Progenitor cell of endocrine pancreas (in vitro differentiated cells): ENCODE data around the gene PRPF31. TPM values are rescaled to one million over a fixed set of nuclear protein-coding genes. Genes with fewer than 3 reads are reported as not detected.
"Not testable (repeated sequence)": the region's sequence is repeated elsewhere in the genome, so short reads cannot be mapped to it uniquely, and the experiment has no call there.

Experiments
- DNase-seq: peaks from one replicate; pipeline ENCODE4 v3.0.0; 2021; ENCODE audit warnings: low spot score; ENCODE audit not compliant: unreplicated experiment
- H3K27ac Mint-ChIP-seq: 2 replicates; pipeline ENCODE4 v1.8.0; 2021; ENCODE audit warnings: mild to moderate bottlenecking, moderate library complexity, mixed read lengths
- H3K27me3 Mint-ChIP-seq: 2 replicates; pipeline ENCODE4 v1.8.0; 2021; ENCODE audit warnings: mixed read lengths
- H3K36me3 Mint-ChIP-seq: 2 replicates; pipeline ENCODE4 v1.8.0; 2022; ENCODE audit warnings: mixed read lengths; ENCODE audit not compliant: insufficient read depth
- H3K4me1 Mint-ChIP-seq: 2 replicates; pipeline ENCODE4 v1.8.0; 2021; ENCODE audit warnings: low read depth, mixed read lengths
- H3K4me3 Mint-ChIP-seq: 2 replicates; pipeline ENCODE4 v1.8.0; 2021; ENCODE audit warnings: low read depth, mild to moderate bottlenecking, moderate library complexity, mixed read lengths
- H3K9me3 Mint-ChIP-seq: 2 replicates; pipeline ENCODE4 v1.8.0; 2021; ENCODE audit warnings: low read depth, mixed read lengths
- total RNA-seq: library from RNA; stranded (reverse); gene quantifications from 2 replicates; pipeline ENCODE4 v1.2.1, GENCODE V29; 2021
- TF ChIP-seq, protein P1 (sequence below): fragments of 200-600 bp; sonication (generic); IDR thresholded peaks from one replicate; pipeline ENCODE4 v1.5.0; 2021; ENCODE audit warnings: antibody characterized with exemption, mild to moderate bottlenecking; ENCODE audit not compliant: unreplicated experiment

Gene PRPF31
- total RNA-seq, 1 donor from 2014 or later, result 71.3 TPM

DNA sequence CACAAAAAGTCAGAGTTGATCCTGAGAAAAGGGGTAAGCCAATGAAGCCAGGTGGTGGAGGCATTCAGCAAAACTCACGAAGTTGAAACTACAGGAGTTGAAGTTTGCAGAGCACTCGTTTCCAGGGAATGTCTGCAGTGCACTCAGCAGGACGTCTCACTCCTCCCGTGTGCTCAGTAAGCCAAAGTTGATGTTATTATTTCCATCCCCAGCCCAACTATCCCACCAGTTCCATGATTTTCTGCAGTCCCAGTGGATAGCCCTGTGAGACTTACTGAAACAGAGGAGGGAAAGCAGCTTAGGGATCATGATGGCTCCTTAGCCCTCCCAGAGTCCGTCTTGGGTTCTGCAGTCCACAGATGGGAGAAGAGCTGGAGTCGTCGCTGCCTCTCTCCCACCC lies 34.5 kb upstream of the PRPF31 start, which contains the start of gene TARM1:
Gene TARM1 (minus strand): TSS at position 334 of the 400 bp plus-strand sequence. CDS start 25 bp downstream, at position 309.
- TF ChIP-seq, protein P1, sequence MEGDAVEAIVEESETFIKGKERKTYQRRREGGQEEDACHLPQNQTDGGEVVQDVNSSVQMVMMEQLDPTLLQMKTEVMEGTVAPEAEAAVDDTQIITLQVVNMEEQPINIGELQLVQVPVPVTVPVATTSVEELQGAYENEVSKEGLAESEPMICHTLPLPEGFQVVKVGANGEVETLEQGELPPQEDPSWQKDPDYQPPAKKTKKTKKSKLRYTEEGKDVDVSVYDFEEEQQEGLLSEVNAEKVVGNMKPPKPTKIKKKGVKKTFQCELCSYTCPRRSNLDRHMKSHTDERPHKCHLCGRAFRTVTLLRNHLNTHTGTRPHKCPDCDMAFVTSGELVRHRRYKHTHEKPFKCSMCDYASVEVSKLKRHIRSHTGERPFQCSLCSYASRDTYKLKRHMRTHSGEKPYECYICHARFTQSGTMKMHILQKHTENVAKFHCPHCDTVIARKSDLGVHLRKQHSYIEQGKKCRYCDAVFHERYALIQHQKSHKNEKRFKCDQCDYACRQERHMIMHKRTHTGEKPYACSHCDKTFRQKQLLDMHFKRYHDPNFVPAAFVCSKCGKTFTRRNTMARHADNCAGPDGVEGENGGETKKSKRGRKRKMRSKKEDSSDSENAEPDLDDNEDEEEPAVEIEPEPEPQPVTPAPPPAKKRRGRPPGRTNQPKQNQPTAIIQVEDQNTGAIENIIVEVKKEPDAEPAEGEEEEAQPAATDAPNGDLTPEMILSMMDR, result no peak
- no peak within 1 kb of the TSS for H3K27ac Mint-ChIP-seq
- no peak for DNase-seq
- H3K4me3 Mint-ChIP-seq, result no peak within 1 kb of the TSS
- no peaks in the 10 kb centered on the region for H3K36me3 Mint-ChIP-seq
- H3K27me3 Mint-ChIP-seq, result peaks cover 6% of the 10 kb centered on the region
- H3K9me3 Mint-ChIP-seq, result peaks cover 5% of the 10 kb centered on the region
- no peaks in the 10 kb centered on the region for H3K4me1 Mint-ChIP-seq

DNA sequence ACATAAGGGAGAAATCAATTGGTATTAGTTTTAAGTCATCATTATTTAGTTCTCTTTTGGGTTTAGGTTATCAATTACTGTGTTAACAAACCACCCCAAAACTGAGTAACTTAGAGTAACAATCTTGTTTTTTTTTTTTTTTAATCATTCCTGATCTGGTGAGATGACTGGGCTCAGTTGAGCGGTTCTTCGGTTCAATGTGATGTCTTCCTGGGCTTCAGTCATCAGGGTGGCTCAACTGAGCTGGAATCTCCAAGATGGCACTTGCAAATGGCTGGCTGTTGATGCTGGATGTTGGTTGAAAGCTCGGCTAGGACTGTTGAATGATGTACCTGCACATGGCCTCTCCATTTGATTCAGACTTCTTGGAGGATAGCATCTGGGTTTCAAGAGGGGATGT lies 31.1 kb upstream of the PRPF31 start:
- TF ChIP-seq, protein P1, result no peak
- peaks cover 6% of the 10 kb centered on the region for H3K9me3 Mint-ChIP-seq
- DNase-seq, result no peak
- peaks cover 19% of the 10 kb centered on the region for H3K27me3 Mint-ChIP-seq
- no peaks in the 10 kb centered on the region for H3K36me3 Mint-ChIP-seq
- H3K4me1 Mint-ChIP-seq, result no peaks in the 10 kb centered on the region
- H3K27ac Mint-ChIP-seq, result no peak overlapping the region
- H3K4me3 Mint-ChIP-seq, result no peak overlapping the region

DNA sequence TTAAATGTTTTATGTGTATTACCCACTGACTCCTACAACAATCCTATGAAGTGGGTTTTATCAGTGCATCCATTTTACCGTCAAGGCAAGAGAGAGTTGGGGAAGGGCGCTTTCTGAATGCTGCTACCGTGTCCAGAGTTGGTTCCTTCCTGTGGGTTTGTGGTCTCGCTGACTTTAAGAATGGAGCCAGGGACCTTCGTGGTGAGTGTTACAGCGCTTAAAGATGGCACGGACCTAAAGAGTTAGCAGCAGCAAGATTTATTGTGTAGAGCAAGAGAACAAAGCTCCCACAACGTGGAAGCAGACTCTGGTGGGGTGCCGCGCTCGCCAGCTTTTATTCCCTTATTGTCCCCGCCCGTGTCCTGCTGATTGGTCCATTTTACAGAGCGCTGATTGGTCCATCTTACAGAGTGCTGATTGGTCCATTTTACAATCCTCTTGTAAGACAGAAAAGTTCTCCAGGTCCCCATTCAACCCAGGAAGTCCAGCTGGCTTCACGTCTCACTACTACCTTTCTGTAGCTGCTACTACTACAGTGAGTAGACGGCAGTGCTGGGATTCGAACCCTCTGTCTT lies 21.0 kb upstream of the PRPF31 start:
- H3K27me3 Mint-ChIP-seq, result peaks cover 49% of the 10 kb centered on the region
- H3K27ac Mint-ChIP-seq, result peak overlapping the region; percentile 69
- H3K9me3 Mint-ChIP-seq, result peaks cover 3% of the 10 kb centered on the region
- no peaks in the 10 kb centered on the region for H3K4me1 Mint-ChIP-seq
- TF ChIP-seq, protein P1, result no peak
- no peaks in the 10 kb centered on the region for H3K36me3 Mint-ChIP-seq
- H3K4me3 Mint-ChIP-seq, result no peak overlapping the region
- DNase-seq, result no peak

DNA sequence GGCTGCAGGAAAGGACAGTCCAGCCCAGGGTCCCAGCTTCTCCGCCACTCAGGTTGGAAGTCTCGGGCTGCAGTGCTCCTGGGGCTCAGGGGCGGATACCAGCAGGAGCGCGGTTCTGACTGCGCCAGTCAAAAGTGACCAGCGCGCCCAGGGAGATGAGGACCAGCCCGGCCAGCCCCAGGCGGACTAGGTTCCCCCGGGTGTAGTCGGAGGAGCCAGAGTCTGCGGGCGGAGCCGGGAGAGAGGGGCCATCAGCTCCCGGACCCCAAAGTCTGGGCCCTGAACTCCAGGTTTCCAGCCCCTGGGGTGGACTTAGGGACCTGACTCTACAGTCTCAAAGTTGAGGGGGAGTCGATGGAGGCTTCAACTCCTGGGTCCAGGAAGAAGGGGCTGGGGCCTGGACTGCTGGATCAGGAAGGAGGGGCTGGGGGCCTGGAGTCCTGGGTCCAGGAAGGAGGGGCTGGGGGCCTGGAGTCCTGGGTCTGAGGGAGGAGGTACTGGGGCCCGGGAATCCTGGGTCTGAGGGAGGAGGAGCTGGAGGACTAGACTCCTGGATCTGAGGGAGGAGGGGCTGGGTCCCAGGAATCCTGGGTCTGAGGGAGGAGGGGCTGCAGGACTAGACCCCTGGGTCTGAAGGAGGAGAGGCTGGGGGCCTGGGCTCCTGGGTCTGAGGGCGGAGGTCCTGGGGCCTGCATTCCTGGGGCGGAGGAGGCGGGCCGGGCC lies 20.3 kb upstream of the PRPF31 start:
- no peak for DNase-seq
- peaks cover 49% of the 10 kb centered on the region for H3K27me3 Mint-ChIP-seq
- TF ChIP-seq, protein P1, result no peak
- no peak overlapping the region for H3K27ac Mint-ChIP-seq
- no peak overlapping the region for H3K4me3 Mint-ChIP-seq
- H3K4me1 Mint-ChIP-seq, result no peaks in the 10 kb centered on the region
- H3K9me3 Mint-ChIP-seq, result peaks cover 3% of the 10 kb centered on the region
- no peaks in the 10 kb centered on the region for H3K36me3 Mint-ChIP-seq

DNA sequence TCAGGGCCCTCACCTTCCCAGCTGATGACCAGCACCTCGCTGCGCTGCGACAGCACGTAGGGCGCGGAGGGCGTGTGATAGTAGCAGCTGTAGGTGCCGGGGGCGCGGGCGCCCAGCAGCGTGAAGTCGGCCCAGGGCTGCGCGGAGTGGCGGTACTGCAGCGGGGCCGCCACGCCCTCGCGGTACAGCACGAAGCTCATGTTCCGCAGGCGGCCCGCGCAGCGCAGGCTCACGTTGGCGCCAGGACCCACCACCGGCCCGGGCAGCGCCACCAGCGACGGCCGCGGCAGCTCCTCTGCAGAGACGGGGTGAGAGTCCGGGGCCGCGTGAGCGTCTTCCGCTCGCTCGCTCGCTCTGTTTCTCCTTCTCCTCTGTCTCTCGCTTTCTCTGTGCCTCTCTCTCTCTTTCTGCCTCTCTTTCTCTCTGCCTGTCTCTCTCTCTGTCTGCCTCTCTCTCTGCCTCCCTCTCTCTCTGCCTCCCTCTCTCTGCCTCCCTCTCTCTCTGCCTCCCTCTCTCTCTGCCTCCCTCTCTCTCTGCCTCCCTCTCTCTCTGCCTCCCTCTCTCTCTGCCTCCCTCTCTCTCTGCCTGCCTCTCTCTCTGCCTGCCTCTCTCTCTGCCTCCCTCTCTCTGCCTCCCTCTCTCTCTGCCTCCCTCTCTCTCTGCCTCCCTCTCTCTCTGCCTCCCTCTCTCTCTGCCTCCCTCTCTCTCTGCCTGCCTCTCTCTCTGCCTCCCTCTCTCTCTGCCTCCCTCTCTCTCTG lies 19.5 kb upstream of the PRPF31 start:
- H3K27ac Mint-ChIP-seq, result peak overlapping the region; percentile 51
- TF ChIP-seq, protein P1, result peak; percentile 9
- H3K4me3 Mint-ChIP-seq, H3K9me3 Mint-ChIP-seq, H3K36me3 Mint-ChIP-seq, H3K4me1 Mint-ChIP-seq: not testable (repeated sequence)
- DNase-seq, result peak; percentile 38
- H3K27me3 Mint-ChIP-seq, result peaks cover 46% of the 10 kb centered on the region
